Sigmoid colon (tissue), 4 donors: Measurements from ENCODE around the gene PPFIBP2.

Experiments
- CTCF ChIP-seq, 4 experiments: fragments of 450-650 bp in 3 of 4; fragments of 200-600 bp in 1 of 4; IDR thresholded peaks; one replicate each; pipeline ENCODE4 v1.5.1; 2016 to 2019; ENCODE audit warnings: antibody characterized with exemption in 4 of 4, mild to moderate bottlenecking in 3 of 4, moderate library complexity in 2 of 4
- EP300 ChIP-seq, 4 donors: sonication (generic); formaldehyde crosslinking; IDR thresholded peaks; one replicate each; pipeline ENCODE4 v1.6.1; 2017; ENCODE audit warnings: antibody characterized with exemption in 4 of 4
- POLR2A ChIP-seq, 2 donors: fragments of 450-650 bp; IDR thresholded peaks; one replicate each; pipeline ENCODE4 v1.6.1; 2016; ENCODE audit warnings: antibody characterized with exemption in 2 of 2, mild to moderate bottlenecking in 2 of 2, moderate library complexity in 2 of 2
- POLR2AphosphoS5 ChIP-seq, 4 donors: sonication (generic); formaldehyde crosslinking; IDR thresholded peaks; one replicate each; pipeline ENCODE4 v1.6.1; 2017; ENCODE audit warnings: antibody characterized with exemption in 4 of 4

- TF ChIP-seq CTCF (IDR thresholded peaks at IDR 0.05) (no peak), POLR2A (IDR thresholded peaks at IDR 0.05) (no peak), POLR2AphosphoS5 (IDR thresholded peaks at IDR 0.05) (no peak), EP300 (IDR thresholded peaks at IDR 0.05) (no peak)
Measured at GRCh38 chr11:7498193-7498592, 15.6 kb upstream of the PPFIBP2 start.
